DND-41 (cell line): ENCODE measurements around the gene NUP188.

Experiments
- ATAC-seq: fragments of 200-7000 bp; cut with Tn5 transposase; 3 replicates; pipeline ENCODE4 v1.9.1; 2021; ENCODE audit warnings: low read depth; ENCODE audit not compliant: insufficient read depth
- DNase-seq: peaks from one replicate; pipeline ENCODE4 v3.0.0-alpha.2; 2020
- H2AFZ ChIP-seq: 2 replicates; pipeline ENCODE4 v1.6.0; 2012; ENCODE audit warnings: low read depth, low read length
- H3K27ac ChIP-seq: 2 replicates; pipeline ENCODE4 v1.5.1; 2012; ENCODE audit warnings: low read length, inconsistent platforms
- H3K27me3 ChIP-seq: fragments of 200-600 bp; sonication (generic); 2 replicates; pipeline ENCODE4 v1.6.0; 2012; ENCODE audit warnings: low read length, mild to moderate bottlenecking, inconsistent platforms; ENCODE audit not compliant: insufficient read depth, poor library complexity
- H3K36me3 ChIP-seq: 2 replicates; pipeline ENCODE4 v1.5.1; 2012; ENCODE audit warnings: low read length, inconsistent platforms; ENCODE audit not compliant: insufficient read depth
- H3K4me1 ChIP-seq: 2 replicates; pipeline ENCODE4 v1.5.1; 2012; ENCODE audit warnings: mild to moderate bottlenecking, low read length; ENCODE audit not compliant: insufficient read depth
- H3K4me2 ChIP-seq: 2 replicates; pipeline ENCODE4 v1.6.0; 2012; ENCODE audit warnings: mild to moderate bottlenecking, moderate library complexity, low read length, inconsistent platforms; ENCODE audit not compliant: insufficient read depth
- H3K4me3 ChIP-seq, 2 experiments: fragments of 200-600 bp in 1 of 2; shearing (Covaris generic) in 1 of 2; 2 replicates each; pipeline ENCODE4 v1.5.1; 2012 to 2016; ENCODE audit warnings: inconsistent platforms in 2 of 2, low read length in 2 of 2, mild to moderate bottlenecking in 2 of 2, low read depth in 1 of 2, moderate library complexity in 1 of 2
- H3K79me2 ChIP-seq: 2 replicates; pipeline ENCODE4 v1.6.0; 2012; ENCODE audit warnings: low read length, inconsistent platforms; ENCODE audit not compliant: insufficient read depth
- H3K9ac ChIP-seq: 2 replicates; pipeline ENCODE4 v1.6.0; 2012; ENCODE audit warnings: low read depth, mild to moderate bottlenecking, inconsistent platforms, low read length, moderate library complexity
- H3K9me3 ChIP-seq: 2 replicates; pipeline ENCODE4 v1.5.1; 2012; ENCODE audit warnings: low read length, moderate library complexity, mild to moderate bottlenecking, inconsistent platforms; ENCODE audit not compliant: insufficient read depth, severe bottlenecking
- H4K20me1 ChIP-seq: 2 replicates; pipeline ENCODE4 v1.6.0; 2012; ENCODE audit warnings: low read length; ENCODE audit not compliant: insufficient read depth
- EZH2 ChIP-seq: IDR thresholded peaks from 3 replicates; pipeline ENCODE4 v1.6.1; 2012; ENCODE audit warnings: borderline replicate concordance, low read depth, mild to moderate bottlenecking, moderate library complexity, low read length, inconsistent platforms; ENCODE audit not compliant: severe bottlenecking
- TF ChIP-seq, protein P1 (sequence below): IDR thresholded peaks from 2 replicates; pipeline ENCODE4 v1.5.1; 2012; ENCODE audit warnings: borderline replicate concordance, low read length, moderate library complexity, mild to moderate bottlenecking; ENCODE audit not compliant: poor library complexity, severe bottlenecking; ENCODE audit errors: extremely low read depth

Gene NUP188

DNA sequence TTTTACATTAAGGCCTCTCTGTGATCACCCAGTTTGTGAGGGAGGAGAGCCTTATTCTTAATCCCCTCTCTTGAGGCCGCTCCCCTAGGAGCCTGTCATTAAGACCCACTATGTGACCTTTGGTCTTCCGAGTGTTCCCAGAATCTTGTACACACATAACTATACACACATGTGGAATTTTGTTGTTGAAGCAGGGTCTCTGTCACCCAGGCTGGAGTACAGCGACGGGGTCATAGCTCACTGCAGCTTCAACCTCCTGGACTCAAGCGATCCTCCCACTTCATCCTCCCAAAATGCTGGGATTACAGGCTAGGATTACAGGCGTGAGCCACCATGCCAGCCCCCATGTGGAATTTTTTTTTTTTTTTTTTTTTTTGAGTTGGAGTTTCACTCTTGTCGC lies 41.5 kb upstream of the NUP188 start:
- ATAC-seq: no peak
- Histone ChIP-seq H3K36me3 (peaks cover 42% of the 10 kb centered on the region), H3K4me3 (no peak overlapping the region), H3K4me1 (peaks cover 10% of the 10 kb centered on the region), H3K9ac (no peak overlapping the region), H3K4me2 (no peak overlapping the region), H3K79me2 (0 out of 2 replicates have a peak, but pooled peaks cover 5% of the 10 kb centered on the region), H2AFZ (no peak overlapping the region), H3K27me3 (no peaks in the 10 kb centered on the region), H3K9me3 (no peaks in the 10 kb centered on the region), H3K27ac (no peak overlapping the region), H4K20me1 (peaks cover 4% of the 10 kb centered on the region)
- DNase-seq: no peak
- TF ChIP-seq EZH2: no peak
- TF ChIP-seq, protein P1, sequence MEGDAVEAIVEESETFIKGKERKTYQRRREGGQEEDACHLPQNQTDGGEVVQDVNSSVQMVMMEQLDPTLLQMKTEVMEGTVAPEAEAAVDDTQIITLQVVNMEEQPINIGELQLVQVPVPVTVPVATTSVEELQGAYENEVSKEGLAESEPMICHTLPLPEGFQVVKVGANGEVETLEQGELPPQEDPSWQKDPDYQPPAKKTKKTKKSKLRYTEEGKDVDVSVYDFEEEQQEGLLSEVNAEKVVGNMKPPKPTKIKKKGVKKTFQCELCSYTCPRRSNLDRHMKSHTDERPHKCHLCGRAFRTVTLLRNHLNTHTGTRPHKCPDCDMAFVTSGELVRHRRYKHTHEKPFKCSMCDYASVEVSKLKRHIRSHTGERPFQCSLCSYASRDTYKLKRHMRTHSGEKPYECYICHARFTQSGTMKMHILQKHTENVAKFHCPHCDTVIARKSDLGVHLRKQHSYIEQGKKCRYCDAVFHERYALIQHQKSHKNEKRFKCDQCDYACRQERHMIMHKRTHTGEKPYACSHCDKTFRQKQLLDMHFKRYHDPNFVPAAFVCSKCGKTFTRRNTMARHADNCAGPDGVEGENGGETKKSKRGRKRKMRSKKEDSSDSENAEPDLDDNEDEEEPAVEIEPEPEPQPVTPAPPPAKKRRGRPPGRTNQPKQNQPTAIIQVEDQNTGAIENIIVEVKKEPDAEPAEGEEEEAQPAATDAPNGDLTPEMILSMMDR: no peak

DNA sequence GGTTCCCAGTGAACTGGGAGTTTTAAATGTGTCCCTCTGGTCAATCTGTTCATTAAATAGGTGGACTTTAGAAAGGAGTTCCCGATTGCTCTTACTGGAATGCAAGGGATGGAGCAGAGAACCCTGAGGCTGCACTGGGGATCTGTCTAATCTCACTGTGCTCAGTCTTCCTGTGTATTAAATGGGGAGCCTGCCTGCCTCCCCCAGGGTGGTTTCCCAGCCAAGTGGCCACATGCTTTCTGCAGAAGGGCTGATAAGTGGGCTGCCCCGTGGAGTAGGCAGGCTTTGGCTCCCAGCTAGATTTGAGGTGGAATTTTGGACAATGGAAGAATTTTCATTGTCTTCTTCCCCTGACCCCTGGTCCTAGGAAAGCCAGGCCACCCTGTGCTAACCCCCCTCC lies 40.8 kb upstream of the NUP188 start:
- peaks cover 10% of the 10 kb centered on the region for H3K4me1 ChIP-seq

DNA sequence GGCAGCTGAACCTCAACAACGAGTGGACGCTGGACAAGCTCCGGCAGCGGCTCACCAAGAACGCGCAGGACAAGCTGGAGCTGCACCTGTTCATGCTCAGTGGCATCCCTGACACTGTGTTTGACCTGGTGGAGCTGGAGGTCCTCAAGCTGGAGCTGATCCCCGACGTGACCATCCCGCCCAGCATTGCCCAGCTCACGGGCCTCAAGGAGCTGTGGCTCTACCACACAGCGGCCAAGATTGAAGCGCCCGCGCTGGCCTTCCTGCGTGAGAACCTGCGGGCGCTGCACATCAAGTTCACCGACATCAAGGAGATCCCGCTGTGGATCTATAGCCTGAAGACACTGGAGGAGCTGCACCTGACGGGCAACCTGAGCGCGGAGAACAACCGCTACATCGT lies 39.1 kb upstream of the NUP188 start:
- Histone ChIP-seq H2AFZ (no peak overlapping the region), H3K27me3 (no peaks in the 10 kb centered on the region), H3K9ac (no peak overlapping the region), H3K4me3 (no peak overlapping the region), H3K36me3 (peaks cover 56% of the 10 kb centered on the region), H3K4me2 (no peak overlapping the region), H3K27ac (no peak overlapping the region), H4K20me1 (peaks cover 7% of the 10 kb centered on the region), H3K4me1 (no peaks in the 10 kb centered on the region), H3K9me3 (no peaks in the 10 kb centered on the region), H3K79me2 (peaks cover 2% of the 10 kb centered on the region; the same call in 1 of the 2 replicates)
- DNase-seq (no peak), ATAC-seq (no peak)
- no peak for TF ChIP-seq EZH2
- TF ChIP-seq, protein P1: no peak

More for the DNA sequence above, 40.8 kb upstream of the NUP188 start:
- H3K4me3 ChIP-seq: no peak overlapping the region
- no peak overlapping the region for H3K4me2 ChIP-seq
- H4K20me1 ChIP-seq: peaks cover 9% of the 10 kb centered on the region
- H3K36me3 ChIP-seq: peaks cover 46% of the 10 kb centered on the region
- H3K27me3 ChIP-seq: no peaks in the 10 kb centered on the region
- no peak overlapping the region for H3K9ac ChIP-seq
- DNase-seq (no peak), ATAC-seq (no peak)
- no peak for TF ChIP-seq EZH2
- TF ChIP-seq, protein P1: no peak
- no peak overlapping the region for H2AFZ ChIP-seq
- H3K79me2 ChIP-seq: 0 out of 2 replicates have a peak, but pooled peaks cover 5% of the 10 kb centered on the region
- no peak overlapping the region for H3K27ac ChIP-seq
- H3K9me3 ChIP-seq: no peaks in the 10 kb centered on the region

DNA sequence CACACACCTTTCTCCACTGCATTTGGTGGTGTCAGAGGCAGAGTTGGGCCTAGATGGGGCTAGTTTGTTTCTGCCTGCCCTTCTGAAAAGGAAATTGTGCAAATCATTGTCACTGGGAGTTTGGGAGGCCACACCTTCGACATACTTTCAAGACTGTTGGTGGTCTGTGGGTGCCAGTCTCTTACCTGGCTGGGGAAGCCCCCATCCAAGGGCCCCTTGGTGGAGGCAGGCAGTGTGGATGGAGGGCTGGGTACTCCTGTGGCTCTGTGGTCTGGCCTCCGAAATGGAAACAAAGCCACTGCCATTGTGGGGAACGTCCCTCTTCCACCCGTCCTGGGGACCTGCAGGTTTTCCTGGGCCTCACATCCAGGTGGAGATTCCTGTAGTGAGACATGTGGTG lies 37.6 kb upstream of the NUP188 start:
- Histone ChIP-seq H3K9me3 (no peaks in the 10 kb centered on the region), H3K4me2 (no peak overlapping the region), H3K36me3 (peaks cover 64% of the 10 kb centered on the region), H3K27ac (no peak overlapping the region), H3K9ac (no peak overlapping the region), H2AFZ (no peak overlapping the region), H3K4me1 (no peaks in the 10 kb centered on the region), H3K4me3 (no peak overlapping the region), H3K79me2 (peaks cover 2% of the 10 kb centered on the region; the same call in 1 of the 2 replicates), H4K20me1 (peaks cover 9% of the 10 kb centered on the region), H3K27me3 (no peaks in the 10 kb centered on the region)
- DNase-seq (no peak), ATAC-seq (no peak)
- TF ChIP-seq, protein P1: no peak
- TF ChIP-seq EZH2: no peak
